HepG2 (cell line): ENCODE data around the gene ANKRD31. TPM values are rescaled to one million over a fixed set of nuclear protein-coding genes. Genes with fewer than 3 reads are reported as not detected.

Experiments used
- FOXP4 ChIP-seq: sonication (generic); formaldehyde crosslinking; IDR thresholded peaks from 2 replicates; pipeline ENCODE4 v1.4.0; 2020; ENCODE audit warnings: missing genetic modification reagents
- HNF1A ChIP-seq, 2 experiments: sonication (generic) in 1 of 2; formaldehyde crosslinking in 1 of 2; IDR thresholded peaks; 2 replicates each; pipeline versions ENCODE4 v1.4.0 to v1.6.1; 2016 to 2020; ENCODE audit warnings: borderline replicate concordance in 1 of 2, low read depth in 1 of 2, mild to moderate bottlenecking in 1 of 2, missing genetic modification reagents in 1 of 2
- KMT2A ChIP-seq: sonication (generic); formaldehyde crosslinking; IDR thresholded peaks from 2 replicates; pipeline ENCODE4 v1.4.0; 2020; ENCODE audit warnings: missing genetic modification reagents
- NFRKB ChIP-seq: fragments of 450-650 bp; IDR thresholded peaks from 2 replicates; pipeline ENCODE4 v1.6.1; 2017
- NR0B2 ChIP-seq: sonication (generic); formaldehyde crosslinking; IDR thresholded peaks from 2 replicates; pipeline ENCODE4 v1.4.0; 2020; ENCODE audit warnings: mild to moderate bottlenecking, missing genetic modification reagents
- PATZ1 ChIP-seq: sonication (generic); formaldehyde crosslinking; IDR thresholded peaks from 2 replicates; pipeline ENCODE4 v1.4.0; 2020; ENCODE audit warnings: missing genetic modification reagents
- POLR2G ChIP-seq: fragments of 200-400 bp; formaldehyde crosslinking; IDR thresholded peaks from 2 replicates; pipeline ENCODE4 v1.6.1; 2018; ENCODE audit warnings: mild to moderate bottlenecking, low read depth, low read length, moderate library complexity
- SIX1 ChIP-seq: sonication (generic); formaldehyde crosslinking; IDR thresholded peaks from 2 replicates; pipeline ENCODE4 v1.4.0; 2020; ENCODE audit warnings: missing genetic modification reagents, borderline replicate concordance
- SIX4 ChIP-seq: sonication (generic); formaldehyde crosslinking; IDR thresholded peaks from 2 replicates; pipeline ENCODE4 v1.4.0; 2020; ENCODE audit warnings: missing genetic modification reagents
- SNRNP70 ChIP-seq: fragments of 200-400 bp; formaldehyde crosslinking; IDR thresholded peaks from 2 replicates; pipeline ENCODE4 v1.6.1; 2017; ENCODE audit warnings: mild to moderate bottlenecking, low read depth, low read length, moderate library complexity
- TAF15 ChIP-seq: fragments of 200-400 bp; formaldehyde crosslinking; IDR thresholded peaks from one replicate; pipeline ENCODE4 v1.6.1; 2018; ENCODE audit warnings: mild to moderate bottlenecking, low read depth, low read length; ENCODE audit not compliant: poor library complexity, severe bottlenecking
- ZMYM2 ChIP-seq: sonication (generic); formaldehyde crosslinking; IDR thresholded peaks from 2 replicates; pipeline ENCODE4 v1.8.0; 2022; ENCODE audit warnings: mild to moderate bottlenecking, missing genetic modification reagents
- ZMYM4 ChIP-seq: sonication (generic); formaldehyde crosslinking; IDR thresholded peaks from 2 replicates; pipeline ENCODE4 v1.8.1; 2023; ENCODE audit warnings: mild to moderate bottlenecking, missing genetic modification reagents
- ZNF280D ChIP-seq: sonication (generic); formaldehyde crosslinking; IDR thresholded peaks from 2 replicates; pipeline ENCODE4 v1.5.1; 2020; ENCODE audit warnings: mild to moderate bottlenecking, missing genetic modification reagents
- ZNF777 ChIP-seq: sonication (generic); formaldehyde crosslinking; IDR thresholded peaks from 2 replicates; pipeline ENCODE4 v1.4.0; 2020; ENCODE audit warnings: missing genetic modification reagents
- ZSCAN25 ChIP-seq: sonication (generic); formaldehyde crosslinking; IDR thresholded peaks from 2 replicates; pipeline ENCODE4 v1.8.0; 2022; ENCODE audit warnings: mild to moderate bottlenecking, missing genetic modification reagents
- polyA plus RNA-seq, 8 experiments: library from polyadenylated mRNA; depleted of rRNA in 3 of 8; stranded (reverse) in 7 of 8; unstranded in 1 of 8; fragments of >200 nt; fragmentation: Illumina TruSeq in 4 of 8; extraction: Trizol in 4 of 8; gene quantifications; 2 replicates each; pipeline versions ENCODE4 v1.2.1 to v1.2.3, GENCODE V29; 2011 to 2016; ENCODE audit warnings: low read depth in 4 of 8, missing spikeins in 1 of 8, mixed read lengths in 1 of 8; ENCODE audit not compliant: insufficient read depth in 1 of 8
- total RNA-seq, 5 experiments: library from RNA; depleted of rRNA; stranded (reverse); fragments of >200 nt; fragmentation: Illumina TruSeq; extraction: Trizol; gene quantifications; 2 replicates each; pipeline ENCODE4 v1.2.3, GENCODE V29; 2016; ENCODE audit warnings: low read depth in 1 of 5

The ANKRD31 gene
- total and polyA plus RNA-seq, 2 of the 13 experiments (the other 11 are each of a cell fraction or from before 2014, with no cell fraction given) = 0.01 to 0.09 TPM

GRCh38 chr5:75053304-75054133 is 183.2 kb downstream of the ANKRD31 start (continued):
- TF ChIP-seq NFRKB (no peak), FOXP4 (CRISPR knock-in tag) (no peak), ZNF777 (CRISPR knock-in tag) (peak; percentile 87; the same call in 1 of the 2 replicates), ZMYM4 (CRISPR knock-in tag) (peak; percentile 47; the same call in 1 of the 2 replicates), ZSCAN25 (CRISPR knock-in tag) (peak; percentile 46; the same call in 1 of the 2 replicates), NR0B2 (CRISPR knock-in tag) (no peak), SIX1 (no peak), ZMYM2 (CRISPR knock-in tag) (peak; percentile 28), PATZ1 (CRISPR knock-in tag) (0 out of 2 replicates have a peak, but pooled peaks have one; percentile 16), ZNF280D (CRISPR knock-in tag) (no peak), TAF15 (no peak), HNF1A (IDR thresholded peaks at IDR 0.05; ENCODE audit: low read depth) (no peak), HNF1A (CRISPR knock-in tag; IDR thresholded peaks at IDR 0.05; ENCODE audit: borderline replicate concordance) (no peak), POLR2G (no peak), SIX4 (CRISPR knock-in tag) (no peak), SNRNP70 (no peak), KMT2A (0 out of 2 replicates have a peak, but pooled peaks have one; percentile 48)
